Activated naive CD8-positive, alpha-beta T cell treated with anti-CD3 and anti-CD28 coated beads, Interleukin-2, amount 10 ng/mL, durations not matched to agents 7 days and 5 days (primary cell): ENCODE results near the gene PTK6. TPM values are rescaled to one million over a fixed set of nuclear protein-coding genes. Genes with fewer than 3 reads are reported as not detected.
"Not testable (repeated sequence)": the region's sequence is repeated elsewhere in the genome, so short reads cannot be mapped to it uniquely, and the experiment has no call there.

Source experiments
- ATAC-seq: fragments of 150-1000 bp; cut with Tn5 transposase; one replicate; pipeline ENCODE4 v1.10.0; 2021; ENCODE audit warnings: low read depth, moderate library complexity
- POLR2A ChIA-PET: fragments of 350-600 bp; sonication (Branson Sonifier 250); formaldehyde crosslinking; loops from one replicate; lab custom pipeline; 2021; ENCODE audit warnings: antibody characterized with exemption; lab: Charles Lee
- DNase-seq: peaks from one replicate; pipeline ENCODE4 v3.0.0; 2021
- H3K27ac Mint-ChIP-seq: one replicate; pipeline ENCODE4 v1.8.0; 2022; ENCODE audit warnings: mild to moderate bottlenecking, mixed read lengths
- H3K27me3 Mint-ChIP-seq: one replicate; pipeline ENCODE4 v1.8.0; 2022; ENCODE audit warnings: mild to moderate bottlenecking, moderate library complexity, mixed read lengths
- H3K36me3 Mint-ChIP-seq: one replicate; pipeline ENCODE4 v1.8.0; 2021; ENCODE audit warnings: mild to moderate bottlenecking, mixed read lengths
- H3K4me1 Mint-ChIP-seq: one replicate; pipeline ENCODE4 v1.8.0; 2021; ENCODE audit warnings: mixed read lengths
- H3K4me3 Mint-ChIP-seq: one replicate; pipeline ENCODE4 v1.8.0; 2022; ENCODE audit warnings: mild to moderate bottlenecking, moderate library complexity, mixed read lengths
- H3K9me3 Mint-ChIP-seq: one replicate; pipeline ENCODE4 v1.8.0; 2021; ENCODE audit warnings: mixed read lengths
- total RNA-seq, 2 experiments: library from RNA; stranded (reverse); gene quantifications; one replicate each; pipeline ENCODE4 v1.2.3, GENCODE V29; 2021

The PTK6 gene
- total RNA-seq, 2 experiments from 2014 or later, result 0.11 to 0.31 TPM

DNA sequence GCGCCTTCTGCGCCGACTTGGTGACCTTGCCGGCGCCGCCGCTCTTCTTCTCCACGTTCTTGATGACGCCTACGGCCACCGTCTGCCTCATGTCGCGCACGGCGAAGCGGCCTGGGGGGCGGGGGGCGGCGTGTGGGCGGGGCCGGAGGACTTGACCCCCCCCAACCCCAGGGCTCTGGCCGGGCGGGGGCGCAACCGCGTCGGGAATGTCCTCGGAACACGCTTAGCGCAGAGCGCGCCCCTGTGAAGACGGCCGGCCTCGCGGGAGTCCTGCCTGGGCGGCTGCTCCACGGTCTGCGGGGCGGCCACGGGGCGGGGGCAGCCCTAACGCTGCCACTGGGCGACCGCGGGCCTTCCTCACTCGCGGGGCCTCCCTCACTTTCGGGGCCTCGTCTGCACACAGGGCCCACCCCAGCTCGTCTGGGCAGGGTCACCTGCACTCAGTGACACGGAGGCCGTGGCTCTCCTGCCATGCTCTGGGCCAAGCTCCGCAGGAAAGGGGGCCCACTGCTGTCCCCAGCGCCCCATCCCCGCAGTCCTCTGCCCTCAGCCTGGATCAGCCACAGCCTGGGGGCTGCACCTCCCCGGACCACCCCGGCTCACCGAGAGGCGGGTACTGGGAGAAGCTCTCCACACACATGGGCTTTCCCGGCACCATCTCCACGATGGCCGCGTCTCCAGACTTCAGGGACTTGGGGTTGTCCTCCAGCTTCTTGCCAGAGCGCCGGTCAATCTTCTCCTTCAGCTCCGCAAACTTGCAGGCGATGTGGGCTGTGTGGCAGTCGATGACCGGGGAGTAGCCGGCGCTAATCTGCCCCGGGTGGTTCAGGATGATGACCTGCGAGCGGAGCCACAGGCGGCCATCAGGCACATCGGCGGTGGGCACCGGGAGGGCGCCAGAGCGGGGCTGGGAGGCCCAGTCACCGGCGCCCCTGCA lies 48.6 kb downstream of the PTK6 start:
- Mint-ChIP-seq H3K9me3 (peaks cover 3% of the 10 kb centered on the region), H3K4me3 (no peak overlapping the region), H3K36me3 (no peaks in the 10 kb centered on the region), H3K27ac (no peak overlapping the region), H3K4me1 (no peaks in the 10 kb centered on the region), H3K27me3 (peaks cover 11% of the 10 kb centered on the region)
- no peak for DNase-seq
- no peak for ATAC-seq
- POLR2A ChIA-PET, result no interaction called here

DNA sequence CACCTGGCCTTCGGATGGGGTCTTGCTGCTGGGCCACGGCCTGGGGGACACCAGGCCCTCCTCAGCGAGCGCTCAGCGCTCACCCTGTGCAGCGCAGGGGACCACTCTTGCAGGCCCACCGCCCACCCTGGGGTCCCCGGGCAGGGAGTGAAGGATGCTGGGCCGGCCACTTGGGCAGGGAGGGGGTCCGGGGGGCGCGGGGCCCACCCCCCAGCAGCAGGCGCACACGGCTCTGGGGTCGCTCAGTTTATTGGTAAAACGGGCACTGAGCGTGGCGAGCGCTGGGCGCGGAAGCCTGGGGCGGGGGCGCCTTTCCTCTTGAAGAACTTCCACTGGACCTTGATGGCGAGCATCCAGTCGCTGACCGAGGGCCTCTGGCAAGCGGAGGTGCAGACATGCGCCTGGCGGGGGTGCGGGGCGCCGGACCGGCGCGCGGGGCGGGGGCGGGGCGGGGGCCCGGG lies 49.4 kb downstream of the PTK6 start:
- POLR2A ChIA-PET, result no interaction called here
- H3K9me3 Mint-ChIP-seq, result peaks cover 3% of the 10 kb centered on the region
- no peaks in the 10 kb centered on the region for H3K36me3 Mint-ChIP-seq
- DNase-seq (no peak), ATAC-seq (no peak)
- H3K27ac Mint-ChIP-seq, result no peak overlapping the region
- no peak overlapping the region for H3K4me3 Mint-ChIP-seq
- H3K27me3 Mint-ChIP-seq, result peaks cover 11% of the 10 kb centered on the region
- H3K4me1 Mint-ChIP-seq, result peaks cover 2% of the 10 kb centered on the region

GRCh38 chr20:63487116-63487764 lies 49.9 kb downstream of the PTK6 start:
- ATAC-seq (no peak), DNase-seq (no peak)
- POLR2A ChIA-PET, result no interaction called here
- Mint-ChIP-seq H3K27me3 (peaks cover 13% of the 10 kb centered on the region), H3K9me3 (peaks cover 2% of the 10 kb centered on the region), H3K36me3 (no peaks in the 10 kb centered on the region), H3K27ac (no peak overlapping the region), H3K4me1 (peaks cover 2% of the 10 kb centered on the region), H3K4me3 (no peak overlapping the region)

- DNase-seq, result no peak
- Mint-ChIP-seq H3K4me3 (no peak overlapping the region), H3K27me3 (peaks cover 15% of the 10 kb centered on the region), H3K36me3 (no peaks in the 10 kb centered on the region), H3K9me3 (no peaks in the 10 kb centered on the region), H3K27ac (no peak overlapping the region), H3K4me1 (peaks cover 2% of the 10 kb centered on the region)
- POLR2A ChIA-PET, result no interaction called here
- no peak for ATAC-seq
Observed at GRCh38 chr20:63486300-63486855, 50.8 kb downstream of the PTK6 start.

DNA sequence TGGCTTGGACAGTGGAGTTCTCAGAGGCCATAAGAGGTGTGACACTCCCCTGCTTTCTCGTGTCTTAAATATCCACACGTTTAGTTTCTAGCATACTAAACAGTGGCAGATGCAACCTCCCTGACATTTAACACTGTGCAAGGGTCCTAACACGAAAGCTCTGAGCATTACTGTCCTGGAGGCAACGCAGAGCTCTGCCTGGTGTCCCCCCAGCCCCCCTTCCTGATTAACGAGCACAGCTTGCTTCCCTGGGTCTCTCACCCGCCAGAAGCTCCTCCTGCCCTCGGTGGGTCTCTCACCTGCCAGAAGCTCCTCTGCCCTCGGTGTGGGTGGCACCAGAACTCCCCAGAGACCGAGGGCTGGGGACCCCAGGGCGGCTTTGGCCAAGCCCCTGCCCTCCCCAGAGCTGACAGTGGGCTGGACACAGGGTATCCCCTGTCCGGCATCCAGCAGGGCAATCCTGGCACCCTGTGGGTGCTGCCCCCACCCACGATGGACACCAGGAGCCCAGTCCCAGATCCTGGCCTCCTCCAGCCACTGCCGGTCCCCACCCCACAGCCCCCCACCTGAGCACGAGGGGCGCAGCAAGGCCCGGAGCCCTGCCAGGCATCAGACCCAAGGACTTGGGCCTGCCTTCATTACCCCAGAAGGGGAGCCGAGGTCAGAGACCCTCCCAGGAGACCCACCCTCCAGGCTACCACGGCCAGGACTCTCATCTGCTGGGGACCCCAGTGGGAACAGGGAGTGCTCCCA lies 52.3 kb downstream of the PTK6 start:
- no peaks in the 10 kb centered on the region for H3K36me3 Mint-ChIP-seq
- H3K4me1 Mint-ChIP-seq, result peaks cover 2% of the 10 kb centered on the region
- no peak for ATAC-seq
- peaks cover 18% of the 10 kb centered on the region for H3K27me3 Mint-ChIP-seq
- DNase-seq, result no peak
- POLR2A ChIA-PET, result interaction anchor here (1.0 kb wide), 1 partner anchor 36 kb away, joined by 4 read pairs; the partner anchor contains the start of gene PPDPF
- H3K4me3 Mint-ChIP-seq, result no peak overlapping the region
- no peaks in the 10 kb centered on the region for H3K9me3 Mint-ChIP-seq
- no peak overlapping the region for H3K27ac Mint-ChIP-seq

DNA sequence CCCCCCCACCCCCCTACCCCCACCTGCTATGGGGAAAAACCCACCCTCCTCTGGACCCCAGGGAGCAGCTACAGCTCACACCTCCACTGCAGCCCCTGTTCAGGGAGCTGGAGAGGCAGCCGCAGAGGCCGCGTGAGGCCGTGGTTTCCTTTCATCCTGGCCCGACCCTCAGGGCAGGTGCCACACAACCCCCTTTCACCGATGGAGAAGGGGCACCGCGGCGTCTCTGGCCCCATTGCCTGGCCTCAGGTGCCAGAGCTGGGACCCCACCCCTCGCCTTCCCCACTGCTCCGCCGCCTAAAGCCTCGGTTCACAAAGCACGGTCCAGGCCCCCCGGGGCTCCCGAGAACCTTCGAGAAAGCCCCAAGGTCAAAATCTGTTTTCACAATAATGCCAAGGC lies 52.9 kb downstream of the PTK6 start:
- no peaks in the 10 kb centered on the region for H3K36me3 Mint-ChIP-seq
- H3K4me3 Mint-ChIP-seq, result no peak overlapping the region
- ATAC-seq (no peak), DNase-seq (no peak)
- peaks cover 2% of the 10 kb centered on the region for H3K4me1 Mint-ChIP-seq
- POLR2A ChIA-PET, result interaction anchor here (1.0 kb wide), 1 partner anchor 37 kb away, joined by 4 read pairs; the partner anchor contains the start of gene PPDPF
- no peaks in the 10 kb centered on the region for H3K9me3 Mint-ChIP-seq
- peaks cover 12% of the 10 kb centered on the region for H3K27me3 Mint-ChIP-seq
- H3K27ac Mint-ChIP-seq, result no peak overlapping the region

- POLR2A ChIA-PET, result no interaction called here
- Mint-ChIP-seq H3K36me3 (no peaks in the 10 kb centered on the region), H3K4me3 (no peak overlapping the region), H3K9me3 (no peaks in the 10 kb centered on the region), H3K27me3 (peaks cover 10% of the 10 kb centered on the region), H3K27ac (no peak overlapping the region), H3K4me1 (peaks cover 2% of the 10 kb centered on the region)
- ATAC-seq (no peak), DNase-seq (no peak)
Observed at GRCh38 chr20:63483834-63484233, 53.3 kb downstream of the PTK6 start.

- ATAC-seq, result no peak
- POLR2A ChIA-PET, result no interaction called here
- H3K4me3 Mint-ChIP-seq, result no peak overlapping the region
- H3K27ac Mint-ChIP-seq, result no peak overlapping the region
- H3K4me1 Mint-ChIP-seq, result peaks cover 2% of the 10 kb centered on the region
- H3K36me3 Mint-ChIP-seq, result no peaks in the 10 kb centered on the region
- H3K27me3 Mint-ChIP-seq, result peaks cover 14% of the 10 kb centered on the region
- no peaks in the 10 kb centered on the region for H3K9me3 Mint-ChIP-seq
- DNase-seq, result no peak
Observed at GRCh38 chr20:63482021-63482587, 55.1 kb downstream of the PTK6 start.

DNA sequence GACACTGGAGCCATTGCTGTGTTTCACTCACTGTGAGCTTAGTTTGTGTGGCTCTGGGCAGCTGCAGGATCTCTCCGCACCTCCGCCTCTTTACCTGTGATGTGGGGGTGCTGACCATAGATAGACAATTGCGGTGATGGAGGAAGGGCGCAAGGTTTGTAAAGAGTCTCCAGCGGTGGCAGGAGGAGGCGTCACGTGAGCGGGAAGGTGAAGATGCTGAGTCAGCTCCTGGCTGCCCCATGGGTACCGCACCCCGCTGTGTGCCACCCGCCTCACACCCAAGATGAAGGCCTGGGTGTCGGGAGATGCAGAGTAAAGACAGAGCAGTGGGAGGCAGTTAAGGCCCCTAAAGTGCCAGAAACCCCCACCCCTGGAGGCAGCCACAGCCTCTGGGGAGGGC lies 55.7 kb downstream of the PTK6 start:
- Mint-ChIP-seq H3K36me3 (no peaks in the 10 kb centered on the region), H3K27ac (no peak overlapping the region), H3K4me1 (peaks cover 2% of the 10 kb centered on the region), H3K9me3 (no peaks in the 10 kb centered on the region), H3K27me3 (peaks cover 16% of the 10 kb centered on the region), H3K4me3 (no peak overlapping the region)
- no peak for DNase-seq
- no peak for ATAC-seq
- POLR2A ChIA-PET, result no interaction called here

- H3K9me3 Mint-ChIP-seq, ATAC-seq, POLR2A ChIA-PET, H3K4me3 Mint-ChIP-seq, DNase-seq, H3K36me3 Mint-ChIP-seq, H3K27ac Mint-ChIP-seq, H3K4me1 Mint-ChIP-seq: not testable (repeated sequence)
- peaks cover 28% of the 10 kb centered on the region for H3K27me3 Mint-ChIP-seq
Observed at GRCh38 chr20:63479695-63480419, 57.3 kb downstream of the PTK6 start.

DNA sequence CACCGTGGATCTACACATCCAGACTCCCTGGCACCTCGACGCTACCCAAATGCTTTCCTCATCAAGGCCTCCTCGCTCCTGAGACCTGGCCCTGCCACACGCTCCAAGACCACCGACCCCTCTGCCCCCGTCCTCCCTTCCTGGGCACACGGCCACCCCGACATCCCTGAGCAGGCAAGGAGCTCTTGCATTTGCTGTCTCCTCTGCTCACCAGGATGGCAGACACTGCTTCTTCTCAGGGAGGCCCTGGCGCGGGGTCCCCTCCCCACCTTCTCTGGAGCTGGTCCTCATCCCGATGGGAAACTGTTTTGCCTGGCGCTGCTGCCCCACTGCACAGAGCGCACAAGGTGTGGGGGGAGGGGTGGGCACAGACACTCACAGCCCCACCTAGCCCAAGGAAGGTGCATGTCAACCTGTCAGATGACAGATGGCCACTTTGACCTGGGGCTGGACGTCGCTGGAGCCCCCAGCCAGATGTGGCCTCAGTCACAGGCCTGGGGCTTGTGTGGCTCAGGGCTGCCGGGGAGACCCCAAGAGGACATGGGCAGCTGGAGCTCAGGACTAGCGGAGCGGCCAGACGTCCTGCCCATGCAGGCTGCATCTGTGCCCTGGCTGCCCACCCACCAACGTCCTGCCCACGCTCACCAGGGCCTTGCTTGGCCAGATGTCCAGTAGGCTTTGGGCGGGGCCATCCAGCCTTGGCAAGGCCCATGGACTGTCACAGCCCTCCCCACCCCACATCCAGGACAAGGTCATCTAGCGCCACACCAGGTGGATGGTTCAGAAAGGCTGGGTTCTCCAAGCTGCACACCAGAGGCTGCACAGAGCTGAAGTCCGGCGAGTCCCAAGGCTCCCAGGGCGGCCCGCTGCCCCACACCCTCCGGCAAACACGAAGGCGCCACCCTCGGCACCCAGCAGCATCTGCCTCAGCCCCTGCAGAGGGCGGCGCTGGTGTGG lies 58.6 kb downstream of the PTK6 start:
- POLR2A ChIA-PET, result no interaction called here
- ATAC-seq (no peak), DNase-seq (no peak)
- no peaks in the 10 kb centered on the region for H3K36me3 Mint-ChIP-seq
- H3K27ac Mint-ChIP-seq, result no peak overlapping the region
- H3K27me3 Mint-ChIP-seq, result peaks cover 36% of the 10 kb centered on the region
- H3K4me3 Mint-ChIP-seq, result no peak overlapping the region
- H3K9me3 Mint-ChIP-seq, result no peaks in the 10 kb centered on the region
- H3K4me1 Mint-ChIP-seq, result peaks cover 2% of the 10 kb centered on the region
